NCI-H1105 treated with DMSO at 0.1 percent for 48 hours (cell line): ENCODE data around the gene SUPT3H.
"Not testable (repeated sequence)": the region's sequence is repeated elsewhere in the genome, so short reads cannot be mapped to it uniquely, and the experiment has no call there.

Source experiments
- DNase-seq: peaks from one replicate; lab custom pipeline; 2025; lab: John Stamatoyannopoulos, UW

SUPT3H gene

GRCh38 chr6:45323656-45324224, 54.0 kb downstream of the SUPT3H start:
- no peak for DNase-seq

DNA sequence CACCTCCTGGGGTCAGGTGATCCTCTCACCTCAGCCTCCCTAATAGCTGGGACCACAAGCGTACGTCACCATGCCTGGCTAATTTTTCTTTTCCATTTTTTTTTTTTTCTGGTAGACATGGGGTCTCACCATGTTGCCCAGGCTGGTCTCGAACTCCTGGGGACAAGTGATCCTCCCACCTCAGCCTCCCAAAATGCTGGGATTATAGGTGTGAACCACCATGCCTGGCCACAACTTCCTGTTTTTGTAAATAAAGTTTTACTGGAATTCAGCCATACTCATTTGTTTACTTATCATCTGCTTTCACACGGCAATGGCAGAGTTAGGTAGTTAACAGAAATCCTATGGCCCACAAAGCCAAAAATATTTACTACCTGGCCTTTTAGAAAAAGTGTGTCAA, 57.4 kb downstream of the SUPT3H start:
- no peak for DNase-seq

DNA sequence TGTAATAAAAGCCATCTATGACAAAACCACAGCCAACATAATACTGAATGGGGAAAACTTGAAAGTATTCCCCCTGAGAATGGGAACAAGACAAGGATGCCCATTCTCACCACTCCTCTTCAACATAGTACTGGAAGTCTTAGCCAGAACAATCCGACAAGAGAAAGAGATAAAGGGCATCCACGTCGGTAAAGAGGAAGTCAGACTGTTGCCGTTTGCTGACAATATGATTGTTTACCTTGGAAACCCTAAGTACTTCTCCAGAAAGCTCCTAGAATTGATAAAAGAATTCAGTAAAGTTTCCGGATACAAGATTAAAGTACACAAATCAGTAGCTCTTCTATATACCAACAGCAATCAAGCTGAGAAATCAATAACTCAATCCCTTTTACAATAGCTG, 63.6 kb downstream of the SUPT3H start:
- DNase-seq, result no peak

DNA sequence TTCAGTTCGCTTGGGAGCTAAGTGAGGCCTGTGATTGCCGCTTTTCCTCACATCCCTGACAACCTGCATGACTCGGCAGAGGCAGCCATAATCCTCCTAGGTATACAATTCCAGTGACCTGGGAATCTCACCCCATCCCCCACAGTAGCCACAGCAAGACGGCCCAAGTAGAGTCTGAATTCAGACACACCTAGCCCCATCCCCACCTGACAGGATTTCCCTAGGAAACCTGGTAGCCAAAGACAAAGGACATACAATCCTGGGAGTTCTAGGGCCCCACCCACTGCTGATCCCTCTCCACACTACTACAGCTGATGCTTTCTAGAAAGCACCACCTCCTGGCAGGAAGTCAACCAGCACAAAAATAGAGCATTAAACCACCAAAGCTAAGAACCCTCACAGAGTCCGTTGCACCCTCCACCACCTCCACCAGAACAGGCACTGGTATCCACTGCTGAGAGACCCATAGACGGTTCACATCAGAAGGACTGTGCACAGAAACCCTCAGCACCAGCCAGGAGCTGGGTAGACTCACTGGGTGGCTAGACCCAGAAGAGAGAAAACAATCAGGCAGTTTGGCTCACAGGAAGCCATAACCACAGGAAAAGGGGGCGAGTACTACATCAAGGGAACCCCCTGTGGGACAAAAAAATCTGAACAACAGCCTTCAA, 67.5 kb downstream of the SUPT3H start:
- no peak for DNase-seq

DNA sequence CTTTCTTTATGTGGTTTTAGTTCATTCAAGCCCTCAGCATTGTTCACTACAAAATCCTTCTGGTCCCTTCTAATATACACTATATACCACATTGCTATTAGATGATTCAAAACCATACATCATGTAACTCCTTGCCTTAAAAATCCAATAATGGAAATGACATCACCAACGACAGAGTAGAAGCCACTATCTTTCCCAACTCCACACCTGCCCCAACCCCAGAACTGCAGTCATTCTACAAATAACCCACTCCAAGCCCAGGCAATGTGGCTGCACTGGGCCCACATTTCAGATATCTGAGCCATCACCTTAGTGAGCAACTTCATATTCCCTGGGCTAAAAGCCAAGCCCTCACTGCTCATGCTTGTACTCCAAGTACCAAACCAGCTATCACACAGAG, 72.2 kb downstream of the SUPT3H start:
- no peak for DNase-seq

DNA sequence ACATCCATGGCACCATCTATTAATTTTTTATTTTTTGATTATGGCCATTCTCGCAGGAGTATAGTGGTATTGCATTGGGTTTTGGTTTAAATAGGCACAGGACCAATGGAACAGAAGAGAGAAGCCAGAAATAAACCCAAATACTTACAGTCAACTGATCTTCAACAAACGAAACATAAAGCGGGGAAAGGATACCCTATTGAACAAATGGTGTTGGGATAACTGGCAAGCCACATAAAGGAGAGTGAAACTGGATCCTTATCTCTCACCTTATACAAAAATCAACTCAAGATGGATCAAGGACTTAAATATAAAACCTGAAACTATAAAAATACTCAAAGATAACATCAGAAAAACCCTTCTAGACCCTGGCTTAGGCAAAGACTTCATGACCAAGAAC, 74.9 kb downstream of the SUPT3H start:
- no peak for DNase-seq

DNA sequence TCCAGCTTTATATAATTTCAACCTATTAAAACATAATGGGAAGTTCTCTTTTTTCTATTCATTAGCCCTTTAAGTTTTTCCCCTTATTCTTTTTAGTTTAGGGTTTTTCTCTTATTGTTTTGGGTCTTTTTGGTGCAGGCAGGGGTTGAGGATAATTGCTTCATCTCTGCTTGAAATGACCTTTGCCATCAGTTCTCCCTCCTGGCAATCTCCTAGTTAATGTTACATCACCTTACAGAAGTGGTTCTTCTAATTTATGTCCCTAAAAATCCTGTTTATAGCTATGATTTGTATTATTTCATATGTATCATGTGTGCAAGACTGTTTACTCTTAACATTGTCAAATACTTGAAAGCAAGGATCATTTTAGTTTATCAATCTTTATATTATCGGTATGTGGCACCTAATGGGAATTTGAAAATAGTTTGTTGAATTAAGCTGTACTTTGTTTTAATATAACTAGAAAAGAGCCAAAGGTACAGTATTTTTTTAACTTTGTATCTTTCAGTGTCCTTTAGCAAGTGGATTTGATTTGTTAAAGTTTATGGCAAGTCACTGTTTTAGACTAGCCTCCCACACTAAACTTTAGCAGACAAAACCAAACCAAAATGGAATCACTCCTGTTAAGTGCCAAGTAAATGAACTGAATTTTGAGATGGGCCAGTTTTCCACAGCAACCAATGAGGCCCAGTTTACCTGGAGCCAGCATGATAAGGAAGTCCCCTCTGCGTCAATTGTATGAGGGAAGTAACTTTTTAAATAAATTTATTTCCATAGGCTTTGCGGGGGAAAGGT, 76.2 kb downstream of the SUPT3H start:
- no peak for DNase-seq

- no peak for DNase-seq
Measured at GRCh38 chr6:45300736-45301135, 77.0 kb downstream of the SUPT3H start.

DNA sequence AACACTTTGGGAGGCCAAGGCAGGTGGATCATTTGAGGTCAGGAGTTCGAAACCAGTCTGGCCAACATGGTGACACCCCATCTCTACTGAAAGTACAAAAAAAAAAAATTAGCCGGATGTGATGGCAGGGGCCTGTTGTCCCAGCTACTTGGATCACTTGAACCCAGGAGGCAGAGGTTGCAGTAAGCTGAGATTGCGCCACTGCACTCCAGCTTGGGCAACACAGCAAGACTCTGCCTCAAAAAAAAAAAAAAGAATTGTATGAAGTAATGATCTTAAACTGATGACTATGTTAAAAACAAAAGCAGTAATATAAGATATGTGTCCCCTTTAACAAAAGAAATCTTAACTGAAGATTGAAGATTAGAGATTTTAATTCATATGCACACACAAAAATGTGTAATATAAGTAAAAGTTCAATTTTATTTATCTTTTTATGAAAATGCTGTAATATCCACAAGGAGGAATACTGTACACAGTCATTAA, 78.6 kb downstream of the SUPT3H start:
- DNase-seq, result no peak

- no peak for DNase-seq
Measured at GRCh38 chr6:45297320-45297719, 80.4 kb downstream of the SUPT3H start.

DNA sequence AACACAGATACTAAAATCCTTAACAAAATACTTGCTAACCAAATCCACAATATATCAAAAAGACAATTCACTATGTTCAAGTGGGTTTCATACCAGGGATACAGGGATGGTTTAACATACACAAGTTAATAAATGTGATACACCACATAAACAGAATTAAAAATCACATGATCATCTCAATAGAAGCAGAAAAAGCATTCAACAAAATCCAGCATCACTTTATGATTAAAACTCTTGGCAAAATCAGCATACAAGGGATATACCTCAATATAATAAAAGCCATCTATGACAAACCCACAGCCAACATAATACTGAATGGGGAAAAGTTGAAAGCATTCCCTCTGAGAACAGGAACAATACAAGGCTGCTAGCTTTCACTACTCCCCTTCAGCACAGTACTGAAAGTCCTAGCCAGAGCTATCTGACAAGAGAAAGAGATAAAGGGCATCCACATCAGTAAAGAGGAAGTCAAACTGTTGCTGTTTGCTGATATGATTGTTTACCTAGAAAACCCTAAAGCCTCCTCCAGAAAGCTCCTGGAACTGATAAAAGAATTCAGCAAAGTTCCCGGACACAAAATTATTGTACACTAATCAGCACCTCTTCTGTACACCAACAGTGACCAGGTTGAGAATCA, 83.6 kb downstream of the SUPT3H start:
- not testable (repeated sequence) for DNase-seq

GRCh38 chr6:45293306-45293705, 84.4 kb downstream of the SUPT3H start:
- DNase-seq, result no peak

GRCh38 chr6:45289751-45290514, 87.8 kb downstream of the SUPT3H start:
- DNase-seq, result no peak

- not testable (repeated sequence) for DNase-seq
Measured at GRCh38 chr6:45286707-45287106, 91.0 kb downstream of the SUPT3H start.

DNA sequence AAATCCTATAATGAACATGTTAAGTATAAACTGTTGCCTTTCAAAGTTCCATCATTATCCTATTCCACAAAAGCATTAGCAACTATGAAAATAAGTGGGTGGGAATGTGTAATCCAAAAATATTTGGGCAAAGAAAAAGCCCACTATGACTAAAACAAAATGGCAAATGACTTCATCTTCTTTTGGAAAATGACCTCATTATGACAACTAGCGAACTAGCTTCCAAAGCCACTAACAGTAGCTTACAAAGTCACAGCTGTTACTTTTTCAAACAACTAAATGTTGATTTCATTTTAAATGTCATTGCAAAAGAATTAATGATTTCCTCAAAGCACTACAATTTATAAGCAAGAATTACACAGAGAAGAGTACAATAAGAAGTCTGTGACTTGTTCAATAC, 99.4 kb downstream of the SUPT3H start:
- DNase-seq, result no peak

GRCh38 chr6:45277741-45278140, 100.0 kb downstream of the SUPT3H start:
- not testable (repeated sequence) for DNase-seq

DNA sequence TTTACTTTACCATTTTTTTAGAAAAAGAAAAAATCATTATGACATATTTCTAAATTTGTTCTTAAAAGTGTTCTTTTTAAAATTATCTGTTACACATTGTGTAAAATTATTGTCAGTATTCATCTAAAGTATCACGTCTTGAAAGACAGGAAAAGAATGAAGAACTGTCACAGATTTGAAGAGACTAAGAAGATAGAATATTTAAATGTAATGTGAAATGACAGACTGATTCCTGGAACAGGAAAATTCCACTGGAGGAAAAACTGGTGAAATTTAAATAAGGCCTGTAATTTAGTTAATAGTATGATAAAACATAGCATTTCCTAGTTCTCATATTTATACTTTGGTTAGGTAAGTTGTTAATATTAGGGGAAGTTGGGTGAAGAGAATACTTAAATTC, 102.4 kb downstream of the SUPT3H start:
- DNase-seq, result no peak

- DNase-seq, result no peak
Measured at GRCh38 chr6:45272626-45273025, 105.1 kb downstream of the SUPT3H start.

GRCh38 chr6:45265246-45265645, 112.5 kb downstream of the SUPT3H start:
- no peak for DNase-seq

- DNase-seq, result no peak
Measured at GRCh38 chr6:45260696-45261095, 117.0 kb downstream of the SUPT3H start.

- no peak for DNase-seq
Measured at GRCh38 chr6:45256697-45257695, 120.7 kb downstream of the SUPT3H start.
